Neural progenitor cell (in vitro differentiated cells): ENCODE measurements around the gene ROBO2. TPM values are rescaled to one million over a fixed set of nuclear protein-coding genes. Genes with fewer than 3 reads are reported as not detected.

Experiments used
- DNase-seq: peaks from one replicate; pipeline ENCODE4 v3.0.0-alpha.2; 2016; ENCODE audit warnings: low spot score
- H2AFZ ChIP-seq: fragments of 200-600 bp; sonication (generic); replicated peaks from 2 replicates; pipeline ENCODE4 v1.6.1; 2016; ENCODE audit warnings: antibody characterized with exemption
- H3F3A ChIP-seq: fragments of 200-600 bp; sonication (generic); 2 replicates; pipeline ENCODE4 v1.6.1; 2016; ENCODE audit warnings: antibody characterized with exemption, low read depth
- H3K27ac ChIP-seq: fragments of 200-600 bp; sonication (generic); 2 replicates; pipeline ENCODE4 v1.5.1; 2016; ENCODE audit warnings: mild to moderate bottlenecking
- H3K27me3 ChIP-seq: fragments of 200-600 bp; sonication (generic); 2 replicates; pipeline ENCODE4 v1.6.1; 2016; ENCODE audit warnings: mild to moderate bottlenecking, moderate library complexity
- H3K36me3 ChIP-seq: fragments of 200-600 bp; sonication (generic); 2 replicates; pipeline ENCODE4 v1.5.1; 2016
- H3K4me1 ChIP-seq: fragments of 200-600 bp; sonication (generic); 2 replicates; pipeline ENCODE4 v1.6.1; 2016; ENCODE audit warnings: mixed run types
- H3K4me2 ChIP-seq: fragments of 200-600 bp; sonication (generic); 2 replicates; pipeline ENCODE4 v1.6.1; 2016
- H3K4me3 ChIP-seq: fragments of 200-600 bp; sonication (generic); 2 replicates; pipeline ENCODE4 v1.5.1; 2016
- H3K79me2 ChIP-seq: fragments of 200-600 bp; sonication (generic); 2 replicates; pipeline ENCODE4 v1.6.1; 2016; ENCODE audit warnings: low read depth
- H3K9ac ChIP-seq: fragments of 200-600 bp; sonication (generic); 2 replicates; pipeline ENCODE4 v1.6.1; 2016
- H3K9me3 ChIP-seq: fragments of 200-600 bp; sonication (generic); 2 replicates; pipeline ENCODE4 v1.5.1; 2016; ENCODE audit warnings: low read depth
- H4K20me1 ChIP-seq: fragments of 200-600 bp; sonication (generic); 2 replicates; pipeline ENCODE4 v1.6.1; 2016; ENCODE audit warnings: low read depth
- H3K27ac Mint-ChIP-seq: 3 replicates; pipeline ENCODE4 v1.8.0; 2021; ENCODE audit warnings: mixed read lengths
- H3K27me3 Mint-ChIP-seq: 2 replicates; pipeline ENCODE4 v1.8.0; 2022; ENCODE audit warnings: low read depth, mild to moderate bottlenecking, inconsistent platforms, moderate library complexity, mixed read lengths; ENCODE audit not compliant: insufficient read depth
- H3K36me3 Mint-ChIP-seq: 3 replicates; pipeline ENCODE4 v1.8.0; 2021; ENCODE audit warnings: mixed read lengths
- H3K4me1 Mint-ChIP-seq: 3 replicates; pipeline ENCODE4 v1.8.0; 2021; ENCODE audit warnings: mixed read lengths
- H3K4me3 Mint-ChIP-seq: 3 replicates; pipeline ENCODE4 v1.8.0; 2021; ENCODE audit warnings: mild to moderate bottlenecking, moderate library complexity, mixed read lengths
- H3K9me3 Mint-ChIP-seq: 3 replicates; pipeline ENCODE4 v1.8.0; 2020; ENCODE audit warnings: mixed read lengths
- CTCF ChIP-seq: fragments of 200-600 bp; sonication (generic); IDR thresholded peaks from 2 replicates; pipeline ENCODE4 v1.5.1; 2017; ENCODE audit warnings: antibody characterized with exemption, mild to moderate bottlenecking
- EZH2 ChIP-seq: fragments of 200-600 bp; sonication (generic); IDR thresholded peaks from 2 replicates; pipeline ENCODE4 v1.6.1; 2017; ENCODE audit warnings: antibody characterized with exemption, mild to moderate bottlenecking, moderate library complexity
- EZH2phosphoT487 ChIP-seq: fragments of 200-600 bp; sonication (generic); IDR thresholded peaks from 2 replicates; pipeline ENCODE4 v1.6.1; 2017; ENCODE audit warnings: antibody characterized with exemption
- total RNA-seq: library from RNA; depleted of rRNA; stranded (reverse); fragments of >200 nt; gene quantifications from 2 replicates; pipeline ENCODE4 v1.2.3, GENCODE V29; 2015; ENCODE audit warnings: low replicate concordance

ROBO2 gene
- total RNA-seq, 1 donor from 2014 or later: 15.0 TPM

GRCh38 chr3:77667901-77668300 lies 628.0 kb downstream of the ROBO2 start:
- H3K4me1 ChIP-seq: no peaks in the 10 kb centered on the region
- no peak overlapping the region for H3K4me3 ChIP-seq
- H3K9me3 ChIP-seq: no peaks in the 10 kb centered on the region
- H3K36me3 ChIP-seq: no peaks in the 10 kb centered on the region
- no peak overlapping the region for H3K9ac ChIP-seq
- Mint-ChIP-seq H3K27me3 (no peaks in the 10 kb centered on the region), H3K9me3 (peaks cover 6% of the 10 kb centered on the region), H3K36me3 (no peaks in the 10 kb centered on the region), H3K4me3 (no peak overlapping the region), H3K27ac (no peak overlapping the region), H3K4me1 (peaks cover 3% of the 10 kb centered on the region)
- H3K4me2 ChIP-seq: no peak overlapping the region
- TF ChIP-seq EZH2 (no peak), CTCF (no peak), EZH2phosphoT487 (no peak)
- H3F3A ChIP-seq: no peaks in the 10 kb centered on the region
- no peaks in the 10 kb centered on the region for H3K79me2 ChIP-seq
- H3K27ac ChIP-seq: no peak overlapping the region
- H2AFZ ChIP-seq: no peak overlapping the region
- no peaks in the 10 kb centered on the region for H4K20me1 ChIP-seq
- H3K27me3 ChIP-seq: no peaks in the 10 kb centered on the region
- no peak for DNase-seq

DNA sequence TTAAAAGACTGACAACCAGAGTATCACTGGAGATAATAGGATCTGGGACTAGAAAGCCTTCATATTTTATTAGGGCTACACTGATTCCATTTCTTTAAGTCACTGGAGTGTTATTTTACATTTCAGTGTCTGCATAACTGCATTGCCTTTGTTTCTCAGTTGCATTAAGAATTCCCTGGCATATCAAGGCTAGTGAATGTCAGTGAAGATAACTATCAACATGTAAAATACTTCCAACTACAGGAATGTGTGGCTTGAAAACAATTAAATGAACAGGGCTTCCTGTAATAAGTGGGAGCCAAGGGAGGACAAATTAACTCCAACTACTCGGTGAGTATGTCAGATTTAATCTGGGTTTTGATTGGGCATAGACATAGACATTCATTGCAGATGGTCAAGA lies 628.5 kb downstream of the ROBO2 start:
- no peak for DNase-seq
- no peaks in the 10 kb centered on the region for H3K36me3 Mint-ChIP-seq
- Histone ChIP-seq H3K36me3 (no peaks in the 10 kb centered on the region), H3K79me2 (no peaks in the 10 kb centered on the region), H3K4me3 (no peak overlapping the region), H3K4me1 (no peaks in the 10 kb centered on the region), H2AFZ (no peak overlapping the region), H3K4me2 (no peak overlapping the region), H4K20me1 (no peaks in the 10 kb centered on the region), H3K27ac (no peak overlapping the region), H3K9me3 (no peaks in the 10 kb centered on the region), H3F3A (no peaks in the 10 kb centered on the region), H3K9ac (no peak overlapping the region), H3K27me3 (no peaks in the 10 kb centered on the region)
- TF ChIP-seq CTCF: no peak
- TF ChIP-seq EZH2: no peak
- no peak for TF ChIP-seq EZH2phosphoT487
- no peak overlapping the region for H3K27ac Mint-ChIP-seq
- H3K4me3 Mint-ChIP-seq: no peak overlapping the region
- H3K9me3 Mint-ChIP-seq: peaks cover 5% of the 10 kb centered on the region
- H3K4me1 Mint-ChIP-seq: peaks cover 3% of the 10 kb centered on the region
- H3K27me3 Mint-ChIP-seq: no peaks in the 10 kb centered on the region

DNA sequence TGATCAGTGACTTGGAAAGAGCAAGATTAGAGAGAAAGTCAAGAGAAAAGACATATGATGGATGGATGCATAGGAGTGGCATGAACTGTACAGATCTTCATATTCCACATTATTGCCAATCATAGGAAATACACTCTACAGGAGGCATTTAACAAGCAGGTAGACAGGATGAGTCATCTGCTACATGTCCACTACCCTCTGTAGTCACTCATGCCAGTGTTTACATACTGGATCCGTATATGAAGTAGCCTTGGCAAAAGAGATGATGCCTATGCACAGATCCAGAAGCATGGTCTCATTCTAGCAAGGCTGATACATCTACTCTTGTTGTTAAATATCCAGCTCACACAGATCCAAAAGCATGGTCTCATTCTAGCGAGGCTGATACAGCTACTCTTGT lies 632.1 kb downstream of the ROBO2 start:
- peaks cover 4% of the 10 kb centered on the region for H3K9me3 Mint-ChIP-seq
- no peak overlapping the region for H3K4me3 ChIP-seq
- no peak overlapping the region for H2AFZ ChIP-seq
- H3K27ac Mint-ChIP-seq: no peak overlapping the region
- peaks cover 3% of the 10 kb centered on the region for H3K4me1 Mint-ChIP-seq
- H4K20me1 ChIP-seq: no peaks in the 10 kb centered on the region
- TF ChIP-seq EZH2 (no peak), CTCF (no peak), EZH2phosphoT487 (no peak)
- no peaks in the 10 kb centered on the region for H3K36me3 ChIP-seq
- no peak overlapping the region for H3K4me2 ChIP-seq
- no peak overlapping the region for H3K27ac ChIP-seq
- H3K36me3 Mint-ChIP-seq: no peaks in the 10 kb centered on the region
- no peaks in the 10 kb centered on the region for H3K4me1 ChIP-seq
- H3K4me3 Mint-ChIP-seq: no peak overlapping the region
- no peaks in the 10 kb centered on the region for H3K79me2 ChIP-seq
- no peaks in the 10 kb centered on the region for H3K9me3 ChIP-seq
- H3K27me3 ChIP-seq: no peaks in the 10 kb centered on the region
- no peak overlapping the region for H3K9ac ChIP-seq
- no peak for DNase-seq
- H3F3A ChIP-seq: no peaks in the 10 kb centered on the region
- peaks cover 6% of the 10 kb centered on the region for H3K27me3 Mint-ChIP-seq
